DND-41 (cell line): ENCODE results near the gene ZNF668.

ENCODE experiments used
- EZH2 ChIP-seq: IDR thresholded peaks from 3 replicates; pipeline ENCODE4 v1.6.1; 2012; ENCODE audit warnings: borderline replicate concordance, low read depth, mild to moderate bottlenecking, moderate library complexity, low read length, inconsistent platforms; ENCODE audit not compliant: severe bottlenecking
- TF ChIP-seq, protein P1 (sequence below): IDR thresholded peaks from 2 replicates; pipeline ENCODE4 v1.5.1; 2012; ENCODE audit warnings: borderline replicate concordance, low read length, moderate library complexity, mild to moderate bottlenecking; ENCODE audit not compliant: poor library complexity, severe bottlenecking; ENCODE audit errors: extremely low read depth

DNA sequence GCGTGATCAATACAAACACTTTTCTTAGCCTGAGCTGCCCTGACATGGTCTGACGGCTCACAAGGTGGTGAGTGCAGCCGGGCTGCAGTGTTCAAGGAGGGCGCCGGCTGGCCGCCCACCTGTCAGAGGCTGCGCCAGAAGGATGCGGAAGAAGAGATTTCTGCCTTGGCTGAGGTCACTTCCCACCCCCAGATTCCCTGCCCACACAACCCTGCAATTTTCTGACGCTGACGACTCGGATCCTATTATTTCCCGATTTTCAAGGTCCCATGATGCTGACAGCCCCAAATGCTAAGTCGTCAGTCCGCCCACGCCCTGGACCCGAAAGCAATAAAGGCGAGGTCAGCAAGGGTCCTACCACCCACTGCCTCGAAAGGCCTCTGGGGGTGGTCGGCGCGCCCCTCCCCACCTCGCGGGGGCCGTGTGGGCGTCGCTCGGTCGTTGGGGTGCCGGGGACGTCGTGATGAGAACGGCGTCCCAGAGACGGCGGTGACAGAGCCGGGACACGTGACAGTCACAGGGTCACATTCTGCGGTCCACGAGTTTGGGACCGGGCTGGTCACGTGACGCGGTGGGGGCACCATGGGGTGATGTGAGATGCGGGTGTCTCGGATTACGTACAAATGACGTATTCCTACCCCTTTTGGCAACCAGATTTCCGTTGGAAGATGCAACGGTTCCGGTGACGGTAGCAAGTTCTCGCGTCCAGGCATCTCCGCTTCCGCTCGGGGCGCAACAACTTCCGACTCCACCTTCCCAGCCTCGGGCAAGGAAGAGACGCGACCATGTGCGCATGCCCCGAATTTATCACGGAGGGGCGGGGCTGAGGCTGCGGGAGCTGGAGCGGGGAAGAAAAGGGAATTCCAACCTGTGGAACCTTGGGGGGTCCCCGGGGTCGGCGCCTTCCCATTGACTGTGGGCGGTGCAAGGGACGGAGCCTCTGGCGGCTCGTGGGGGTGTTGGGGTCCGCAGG lies 41.0 kb downstream of the ZNF668 start, which contains the start of gene STX4:
- TF ChIP-seq, protein P1, sequence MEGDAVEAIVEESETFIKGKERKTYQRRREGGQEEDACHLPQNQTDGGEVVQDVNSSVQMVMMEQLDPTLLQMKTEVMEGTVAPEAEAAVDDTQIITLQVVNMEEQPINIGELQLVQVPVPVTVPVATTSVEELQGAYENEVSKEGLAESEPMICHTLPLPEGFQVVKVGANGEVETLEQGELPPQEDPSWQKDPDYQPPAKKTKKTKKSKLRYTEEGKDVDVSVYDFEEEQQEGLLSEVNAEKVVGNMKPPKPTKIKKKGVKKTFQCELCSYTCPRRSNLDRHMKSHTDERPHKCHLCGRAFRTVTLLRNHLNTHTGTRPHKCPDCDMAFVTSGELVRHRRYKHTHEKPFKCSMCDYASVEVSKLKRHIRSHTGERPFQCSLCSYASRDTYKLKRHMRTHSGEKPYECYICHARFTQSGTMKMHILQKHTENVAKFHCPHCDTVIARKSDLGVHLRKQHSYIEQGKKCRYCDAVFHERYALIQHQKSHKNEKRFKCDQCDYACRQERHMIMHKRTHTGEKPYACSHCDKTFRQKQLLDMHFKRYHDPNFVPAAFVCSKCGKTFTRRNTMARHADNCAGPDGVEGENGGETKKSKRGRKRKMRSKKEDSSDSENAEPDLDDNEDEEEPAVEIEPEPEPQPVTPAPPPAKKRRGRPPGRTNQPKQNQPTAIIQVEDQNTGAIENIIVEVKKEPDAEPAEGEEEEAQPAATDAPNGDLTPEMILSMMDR, result no peak
- no peak for TF ChIP-seq EZH2
